Mammary epithelial cell (primary cell): ENCODE results near the gene PRDM5.

Experiments used
- CTCF ChIP-seq, 2 donors: IDR thresholded peaks in 1 of 2; conservative IDR thresholded peaks in 1 of 2; 2 replicates each; pipeline ENCODE4 v1.5.1; 2011 to 2012; ENCODE audit warnings: inconsistent platforms in 2 of 2, low read length in 2 of 2, mild to moderate bottlenecking in 2 of 2, control low read depth in 1 of 2, low read depth in 1 of 2; ENCODE audit not compliant: insufficient read depth in 1 of 2; ENCODE audit errors: extremely low read depth in 1 of 2
- EZH2 ChIP-seq: IDR thresholded peaks from 2 replicates; pipeline ENCODE4 v1.6.1; 2012; ENCODE audit warnings: low read length, inconsistent platforms, borderline replicate concordance

- TF ChIP-seq CTCF (conservative IDR thresholded peaks at IDR 0.05 in 1 of 2, IDR thresholded peaks at IDR 0.05 in 1 of 2; ENCODE audit: extremely low read depth in 1 of 2, insufficient read depth in 1 of 2, low read depth in 1 of 2, low read length in 2 of 2) (no peak), EZH2 (no peak)
Observed at GRCh38 chr4:120877021-120877420, 45.5 kb downstream of the PRDM5 start.
